GM12878 (cell line): ENCODE measurements around the gene ABHD3. TPM values are rescaled to one million over a fixed set of nuclear protein-coding genes. Genes with fewer than 3 reads are reported as not detected.

ENCODE experiments used
- ATAC-seq: fragments of 200-7000 bp; cut with Tn5 transposase; 3 replicates; pipeline ENCODE4 v1.9.1; 2020; ENCODE audit warnings: mild to moderate bottlenecking, moderate library complexity
- BruUV-seq: library from RNA; stranded (reverse); fragments of 400-500 nt; replicated peaks from 2 replicates; lab custom pipeline; 2021; lab: Mats Ljungman, UMichigan
- CTCF ChIA-PET: fragments of 300-600 bp; sonication (Branson Sonifier 250); formaldehyde crosslinking; extraction: SDS; loops from one replicate; lab custom pipeline; 2021; ENCODE audit warnings: inconsistent platforms; lab: Yijun Ruan, JAX
- POLR2A ChIA-PET: fragments of 350-600 bp; formaldehyde crosslinking; extraction: SDS; loops from one replicate; lab custom pipeline; 2021; ENCODE audit warnings: inconsistent platforms; lab: Charles Lee
- RAD21 ChIA-PET: fragments of 300-600 bp; sonication (Branson Sonifier 250); formaldehyde crosslinking; loops from one replicate; lab custom pipeline; 2023; ENCODE audit warnings: antibody characterized with exemption; ENCODE audit not compliant: unreplicated experiment; lab: Charles Lee
- SMC1A ChIA-PET: fragments of 300-600 bp; sonication (Branson Sonifier 250); formaldehyde crosslinking; loops from one replicate; lab custom pipeline; 2023; ENCODE audit not compliant: unreplicated experiment, uncharacterized antibody; lab: Charles Lee
- DNase-seq: peaks from one replicate; pipeline ENCODE4 v3.0.0-alpha.2; 2011; ENCODE audit warnings: low read depth, low spot score
- FAIRE-seq: peaks from 3 replicates; lab custom pipeline; 2011; peaks lifted over from hg19 to GRCh38; lab: Jason Lieb, UNC
- H2AFZ ChIP-seq: 2 replicates; pipeline ENCODE4 v1.6.0; 2011; ENCODE audit warnings: low read depth, low read length, control low read depth; ENCODE audit not compliant: control insufficient read depth
- H3K27ac ChIP-seq: 2 replicates; pipeline ENCODE4 v1.5.1; 2011; ENCODE audit warnings: control low read depth; ENCODE audit not compliant: control insufficient read depth, insufficient read depth
- H3K27me3 ChIP-seq, 2 experiments: replicated peaks in 1 of 2; 2 replicates each; pipeline versions ENCODE4 v1.6.0 to v1.6.1; 2011; ENCODE audit warnings: low read length in 1 of 2; ENCODE audit not compliant: control insufficient read depth in 2 of 2, insufficient read depth in 2 of 2
- H3K36me3 ChIP-seq, 2 experiments: 2 replicates each; pipeline ENCODE4 v1.5.1; 2011; ENCODE audit warnings: low read length in 1 of 2; ENCODE audit not compliant: control insufficient read depth in 2 of 2, insufficient read depth in 2 of 2
- H3K4me1 ChIP-seq: 2 replicates; pipeline ENCODE4 v1.6.1; 2011; ENCODE audit warnings: mild to moderate bottlenecking, low read length, moderate library complexity, mixed read lengths; ENCODE audit not compliant: control insufficient read depth, insufficient read depth
- H3K4me2 ChIP-seq: 2 replicates; pipeline ENCODE4 v1.6.0; 2011; ENCODE audit warnings: control low read depth; ENCODE audit not compliant: control insufficient read depth, insufficient read depth
- H3K4me3 ChIP-seq: fragments of 200-600 bp; sonication (generic); 2 replicates; pipeline ENCODE4 v1.5.1; 2016
- H3K79me2 ChIP-seq: 2 replicates; pipeline ENCODE4 v1.6.0; 2011; ENCODE audit warnings: low read length; ENCODE audit not compliant: control insufficient read depth, insufficient read depth
- H3K9ac ChIP-seq: 2 replicates; pipeline ENCODE4 v1.8.0; 2011; ENCODE audit warnings: low read length, control low read depth, mixed read lengths; ENCODE audit not compliant: control insufficient read depth, insufficient read depth
- H3K9me3 ChIP-seq: replicated peaks from 3 replicates; pipeline ENCODE4 v1.5.1; 2011; ENCODE audit warnings: mild to moderate bottlenecking, low read length; ENCODE audit not compliant: control insufficient read depth, insufficient read depth
- H4K20me1 ChIP-seq: 2 replicates; pipeline ENCODE4 v1.6.0; 2011; ENCODE audit not compliant: control insufficient read depth, insufficient read depth
- DPF2 ChIP-seq: fragments of 450-650 bp; IDR thresholded peaks from 2 replicates; pipeline ENCODE4 v1.6.1; 2017; ENCODE audit warnings: mild to moderate bottlenecking
- EED ChIP-seq: sonication (generic); IDR thresholded peaks from 2 replicates; pipeline ENCODE4 v1.6.1; 2016; ENCODE audit warnings: antibody characterized with exemption, low read depth
- FOXK2 ChIP-seq: fragments of 450-650 bp; IDR thresholded peaks from 2 replicates; pipeline ENCODE4 v1.6.1; 2017; ENCODE audit warnings: mild to moderate bottlenecking, moderate library complexity
- GABPA ChIP-seq: IDR thresholded peaks from 2 replicates; pipeline ENCODE4 v1.6.1; 2014; ENCODE audit warnings: antibody characterized with exemption, low read depth, mild to moderate bottlenecking, inconsistent platforms
- GATAD2B ChIP-seq: fragments of 450-650 bp; conservative IDR thresholded peaks from 2 replicates; pipeline ENCODE4 v1.6.1; 2017; ENCODE audit warnings: low read depth, mild to moderate bottlenecking, moderate library complexity
- HDGF ChIP-seq: fragments of 450-650 bp; IDR thresholded peaks from 2 replicates; pipeline ENCODE4 v1.6.1; 2016; ENCODE audit warnings: antibody characterized with exemption
- IKZF1 ChIP-seq: fragments of 450-650 bp; conservative IDR thresholded peaks from 2 replicates; pipeline ENCODE4 v1.6.1; 2017; ENCODE audit warnings: antibody characterized with exemption, mild to moderate bottlenecking
- IKZF2 ChIP-seq, 2 experiments: fragments of 450-650 bp; IDR thresholded peaks; 2 replicates each; pipeline ENCODE4 v1.6.1; 2017; ENCODE audit warnings: mild to moderate bottlenecking in 2 of 2, moderate library complexity in 2 of 2
- LARP7 ChIP-seq: fragments of 450-650 bp; IDR thresholded peaks from 2 replicates; pipeline ENCODE4 v1.6.1; 2017; ENCODE audit warnings: mild to moderate bottlenecking
- MAX ChIP-seq: IDR thresholded peaks from 2 replicates; pipeline ENCODE4 v1.6.1; 2012; ENCODE audit warnings: low read depth, low read length, improper control_type of control experiment
- MEF2B ChIP-seq: fragments of 450-650 bp; IDR thresholded peaks from 2 replicates; pipeline ENCODE4 v1.6.1; 2018; ENCODE audit warnings: mild to moderate bottlenecking, moderate library complexity; ENCODE audit not compliant: partially characterized antibody, poor library complexity, severe bottlenecking
- MXI1 ChIP-seq: fragments of 150-350 bp; IDR thresholded peaks from 2 replicates; pipeline ENCODE4 v1.6.1; 2011; ENCODE audit warnings: low read depth, mild to moderate bottlenecking, inconsistent platforms, low read length, improper control_type of control experiment
- POLR2A ChIP-seq: IDR thresholded peaks from 2 replicates; pipeline ENCODE4 v1.6.1; 2011; ENCODE audit warnings: low read depth, mild to moderate bottlenecking, low read length
- POLR2AphosphoS2 ChIP-seq: IDR thresholded peaks from 2 replicates; pipeline ENCODE4 v1.6.1; 2011; ENCODE audit warnings: low read depth, mild to moderate bottlenecking, low read length, improper control_type of control experiment, moderate library complexity
- ZNF622 ChIP-seq: fragments of 450-650 bp; IDR thresholded peaks from 2 replicates; pipeline ENCODE4 v1.6.1; 2017; ENCODE audit warnings: mild to moderate bottlenecking, inconsistent platforms
- WGBS: methylation state at CpG from one replicate; pipeline ENCODE4 v1.1.6; 2016; ENCODE audit warnings: low lambda C conversion rate; ENCODE audit not compliant: insufficient replicate concordance, insufficient coverage; ENCODE audit errors: missing lambda C conversion rate; 5-methylcytosine and 5-hydroxymethylcytosine counted together
- in situ Hi-C: fragments of 300-500 bp; cut with MboI; formaldehyde crosslinking; loops from 9 replicates; pipeline ENCODE4 v1.14.3; 2018; ENCODE audit warnings: mixed read lengths
- intact Hi-C: fragments of 100-400 bp; cut with micrococcal nuclease; formaldehyde crosslinking; loops from one replicate; pipeline ENCODE4 v1.14.2; 2022; ENCODE audit not compliant: unreplicated experiment
- polyA plus RNA-seq, 11 experiments: library from polyadenylated mRNA; depleted of rRNA in 4 of 11; unstranded in 6 of 11; stranded (reverse) in 5 of 11; fragments of >200 nt; fragmentation: Nextera tagmentation in 4 of 11; fragmentation: Illumina TruSeq in 1 of 11; extraction: Ambion mirVana in 4 of 11; extraction: Trizol in 1 of 11; gene quantifications; 1 replicate in 1 of 11; 2 replicates in 10 of 11; pipeline versions ENCODE4 v1.2.1 to v1.2.3, GENCODE V29; 2011 to 2016; ENCODE audit warnings: inconsistent platforms in 2 of 11, missing spikeins in 2 of 11, low read depth in 1 of 11
- total RNA-seq, 4 experiments: library from RNA; depleted of rRNA in 3 of 4; stranded (reverse); fragments of >200 nt in 3 of 4; fragmentation: Illumina TruSeq in 1 of 4; extraction: Trizol in 1 of 4; gene quantifications; 2 replicates each; pipeline versions ENCODE4 v1.2.1 to v1.2.3, GENCODE V29; 2013 to 2021
- TF ChIP-seq, protein P1 (sequence below): IDR thresholded peaks from 2 replicates; pipeline ENCODE4 v1.6.1; 2011; ENCODE audit warnings: borderline replicate concordance, low read depth, mild to moderate bottlenecking, moderate library complexity, mixed read lengths, low read length; ENCODE audit not compliant: insufficient read depth; ENCODE audit errors: extremely low read length
- TF ChIP-seq, protein P2 (sequence below): fragments of 450-650 bp; IDR thresholded peaks from 2 replicates; pipeline ENCODE4 v1.6.1; 2017; ENCODE audit warnings: low read depth, mild to moderate bottlenecking, moderate library complexity

The ABHD3 gene
- total and polyA plus RNA-seq, 10 of the 15 experiments (the other 5 are each of a cell fraction or from before 2014, with no cell fraction given), result 4.9 to 49.8 (median 18.3) TPM

- Histone ChIP-seq H3K9ac (peak overlapping the region; percentile 94), H3K4me3 (peak overlapping the region; percentile 96), H3K9me3 (no peaks in the 10 kb centered on the region), H3K79me2 (peaks cover 52% of the 10 kb centered on the region), H2AFZ (peak overlapping the region; percentile 41), H3K4me2 (peak overlapping the region; percentile 90), H3K36me3 (no peaks in the 10 kb centered on the region), H3K27me3 (no peaks in the 10 kb centered on the region), H3K4me1 (no peaks in the 10 kb centered on the region), H4K20me1 (no peaks in the 10 kb centered on the region), H3K27ac (peak overlapping the region; percentile 91)
- POLR2A ChIA-PET, result interaction anchor here (0.7 to 2.1 kb wide), 7 partner anchors 10 to 213 kb away, joined by 3 to 6 read pairs (median 4); partner anchors contain the start of gene ABHD3
- FAIRE-seq (no peak), ATAC-seq (peak; percentile 10), DNase-seq (no peak)
- in situ Hi-C loops (no loop called here), intact Hi-C loops (loop anchor here (2.0 to 10.0 kb wide), 4 partner anchors 57 to 637 kb away; partner anchors contain the start of gene SNRPD1)
- TF ChIP-seq, protein P1, sequence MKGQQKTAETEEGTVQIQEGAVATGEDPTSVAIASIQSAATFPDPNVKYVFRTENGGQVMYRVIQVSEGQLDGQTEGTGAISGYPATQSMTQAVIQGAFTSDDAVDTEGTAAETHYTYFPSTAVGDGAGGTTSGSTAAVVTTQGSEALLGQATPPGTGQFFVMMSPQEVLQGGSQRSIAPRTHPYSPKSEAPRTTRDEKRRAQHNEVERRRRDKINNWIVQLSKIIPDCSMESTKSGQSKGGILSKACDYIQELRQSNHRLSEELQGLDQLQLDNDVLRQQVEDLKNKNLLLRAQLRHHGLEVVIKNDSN, result no peak
- TF ChIP-seq POLR2AphosphoS2 (no peak), MAX (0 out of 2 replicates have a peak, but pooled peaks have one; percentile 10), IKZF2 (IDR thresholded peaks at IDR 0.05) (peak in 1 of 2 experiments; percentile 32; a peak in 1 of 4 replicates), EED (peak; percentile 44; the same call in 1 of the 2 replicates), FOXK2 (no peak), MEF2B (peak; percentile 50), GABPA (no peak), DPF2 (0 out of 2 replicates have a peak, but pooled peaks have one; percentile 26), IKZF1 (peak; percentile 29; the same call in 1 of the 2 replicates), HDGF (no peak), POLR2A (peak; percentile 41; the same call in 1 of the 2 replicates), ZNF622 (no peak), LARP7 (0 out of 2 replicates have a peak, but pooled peaks have one; percentile 53), GATAD2B (peak; percentile 34), MXI1 (no peak)
- TF ChIP-seq, protein P2, sequence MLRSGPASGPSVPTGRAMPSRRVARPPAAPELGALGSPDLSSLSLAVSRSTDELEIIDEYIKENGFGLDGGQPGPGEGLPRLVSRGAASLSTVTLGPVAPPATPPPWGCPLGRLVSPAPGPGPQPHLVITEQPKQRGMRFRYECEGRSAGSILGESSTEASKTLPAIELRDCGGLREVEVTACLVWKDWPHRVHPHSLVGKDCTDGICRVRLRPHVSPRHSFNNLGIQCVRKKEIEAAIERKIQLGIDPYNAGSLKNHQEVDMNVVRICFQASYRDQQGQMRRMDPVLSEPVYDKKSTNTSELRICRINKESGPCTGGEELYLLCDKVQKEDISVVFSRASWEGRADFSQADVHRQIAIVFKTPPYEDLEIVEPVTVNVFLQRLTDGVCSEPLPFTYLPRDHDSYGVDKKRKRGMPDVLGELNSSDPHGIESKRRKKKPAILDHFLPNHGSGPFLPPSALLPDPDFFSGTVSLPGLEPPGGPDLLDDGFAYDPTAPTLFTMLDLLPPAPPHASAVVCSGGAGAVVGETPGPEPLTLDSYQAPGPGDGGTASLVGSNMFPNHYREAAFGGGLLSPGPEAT, result 0 out of 2 replicates have a peak, but pooled peaks have one; percentile 44
- RAD21 ChIA-PET, result interaction anchor here (0.7 to 2.0 kb wide), 7 partner anchors 37 to 142 kb away, joined by 3 to 12 read pairs (median 4); partner anchors contain the start of genes ABHD3 and ESCO1
- SMC1A ChIA-PET, result interaction anchor here (0.8 to 2.0 kb wide), 9 partner anchors 11 to 142 kb away, joined by 3 to 9 read pairs (median 4); partner anchors contain the start of gene ESCO1
- WGBS, result 4% methylated on average over 47 of the region's 49 CpGs
- BruUV-seq, result TSS peak; percentile 46
- CTCF ChIA-PET, result interaction anchor here (0.7 to 1.9 kb wide), 5 partner anchors 9 to 144 kb away, joined by 3 to 5 read pairs (median 4); partner anchors contain the start of genes ESCO1 and SNRPD1
These were observed 37.2 kb upstream of the ABHD3 start for GRCh38 chr18:21741562-21742314.
